HG02623 (cell line): Measurements from ENCODE around the gene RXRB.
"Not testable (repeated sequence)": the region's sequence is repeated elsewhere in the genome, so short reads cannot be mapped to it uniquely, and the experiment has no call there.

Source experiments
- ATAC-seq: cut with Tn5 transposase; IDR thresholded peaks from one replicate; pipeline ENCODE4 v1.9.1; 2021; ENCODE audit warnings: moderate library complexity; ENCODE audit not compliant: unreplicated experiment

The RXRB gene

GRCh38 chr6:33200219-33201146, at the start of gene RXRB, which contains the start of gene SLC39A7:
Gene RXRB (minus strand): TSS chr6:33200665. CDS start chr6:33200476, 189 bp downstream.
Gene SLC39A7 (plus strand): TSS chr6:33200867. CDS start chr6:33201246, 379 bp downstream.
- ATAC-seq, result peak; percentile 43

DNA sequence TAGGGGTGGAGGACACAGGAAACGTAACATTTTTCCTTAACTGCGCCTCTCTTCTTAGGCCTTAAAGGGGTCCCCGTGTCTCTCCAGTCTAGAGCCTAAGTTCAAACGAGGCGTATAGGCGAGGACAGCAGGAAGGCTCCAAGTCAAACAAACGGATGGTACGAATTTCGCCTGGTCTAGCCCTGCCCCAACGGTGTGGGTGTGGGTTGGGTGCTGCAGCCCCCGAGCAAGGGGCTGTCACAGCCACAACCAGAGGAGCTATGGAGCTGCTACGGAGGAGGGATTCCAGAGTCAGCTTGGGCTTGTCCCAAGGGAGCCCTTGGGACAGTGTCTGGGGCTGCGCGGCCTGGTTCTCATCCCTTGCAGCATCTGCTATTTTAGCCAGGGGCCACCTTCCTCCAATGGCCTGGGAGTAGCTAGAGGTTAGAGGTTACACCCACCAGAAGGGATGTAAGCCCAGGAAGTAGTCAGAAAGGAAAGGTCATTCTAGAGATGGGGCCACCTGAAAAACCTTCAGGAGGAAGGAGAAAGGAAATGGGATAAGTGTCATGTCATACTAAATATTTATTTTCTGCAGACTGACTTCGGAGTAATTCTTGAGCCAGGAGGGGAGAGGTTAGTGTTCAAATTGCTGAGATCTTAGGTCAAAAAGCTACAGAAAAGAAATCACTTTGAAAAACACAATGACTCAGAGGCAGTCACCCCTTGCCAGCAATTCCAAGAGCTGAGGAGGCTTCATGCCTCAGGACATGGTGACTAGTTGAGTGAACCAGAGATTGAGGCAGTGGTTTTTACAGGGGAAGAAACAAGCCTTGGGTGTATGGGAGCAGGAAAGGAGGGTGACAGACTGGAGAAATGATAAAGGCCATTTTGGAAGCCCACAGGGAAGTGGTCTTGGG, 49.5 kb upstream of the RXRB start:
- no peak for ATAC-seq

DNA sequence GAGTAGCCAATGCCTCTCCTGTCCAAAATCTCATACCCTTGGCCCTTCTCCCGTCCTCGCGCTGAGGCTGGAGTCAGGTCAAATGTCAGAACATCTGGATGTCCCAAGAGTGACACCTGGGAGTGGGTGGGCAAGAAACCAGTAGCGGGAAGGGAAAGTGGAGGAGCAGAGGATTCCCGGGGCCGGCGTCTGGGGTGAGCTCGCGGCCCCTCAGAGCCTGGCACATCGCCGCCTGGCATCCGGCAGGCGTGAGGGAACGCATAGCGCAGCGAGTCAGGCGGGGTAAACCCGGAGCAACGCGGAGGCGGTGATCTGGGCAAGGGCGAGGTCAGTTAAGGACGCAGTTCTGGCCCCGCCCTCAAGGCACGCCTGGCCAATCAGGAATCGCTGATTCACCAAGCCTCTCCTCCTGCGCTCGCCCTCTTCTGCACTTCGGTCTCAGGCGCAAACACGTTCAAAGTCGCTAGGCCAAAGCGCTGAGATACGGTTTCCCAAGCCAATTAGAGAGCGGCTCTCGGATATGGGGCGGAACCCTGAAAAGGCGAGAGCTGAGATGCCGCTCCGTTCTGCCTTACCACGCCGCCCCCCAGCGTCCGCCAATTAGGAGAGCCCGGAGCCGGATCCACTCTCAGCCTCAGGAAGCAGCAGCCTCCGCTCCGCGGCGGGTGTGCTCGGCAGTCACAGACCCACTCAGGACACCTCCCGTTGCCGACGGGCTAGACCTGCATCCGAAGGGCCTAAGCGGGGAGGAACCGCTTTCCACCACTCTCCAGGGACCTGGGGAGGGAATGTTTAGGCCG, 48.7 kb upstream of the RXRB start:
- peak; percentile 83 for ATAC-seq

DNA sequence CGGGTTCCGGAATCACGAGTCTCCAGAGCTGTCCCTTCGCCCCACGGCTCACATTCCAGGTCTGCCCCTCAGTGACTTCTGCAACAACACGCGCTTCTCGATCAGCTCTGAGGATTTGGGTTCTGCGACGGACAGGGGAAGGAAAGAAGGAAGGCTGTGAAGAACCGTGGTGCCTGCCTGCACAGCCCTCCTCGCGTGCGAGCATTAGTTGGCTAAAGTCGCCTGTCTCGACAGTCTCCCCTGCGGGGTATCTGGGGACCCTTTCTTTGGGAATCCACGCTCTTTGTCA, 48.1 kb upstream of the RXRB start:
- ATAC-seq, result peak; percentile 7

GRCh38 chr6:33247977-33248642, 47.6 kb upstream of the RXRB start:
- ATAC-seq, result peak; percentile 27

DNA sequence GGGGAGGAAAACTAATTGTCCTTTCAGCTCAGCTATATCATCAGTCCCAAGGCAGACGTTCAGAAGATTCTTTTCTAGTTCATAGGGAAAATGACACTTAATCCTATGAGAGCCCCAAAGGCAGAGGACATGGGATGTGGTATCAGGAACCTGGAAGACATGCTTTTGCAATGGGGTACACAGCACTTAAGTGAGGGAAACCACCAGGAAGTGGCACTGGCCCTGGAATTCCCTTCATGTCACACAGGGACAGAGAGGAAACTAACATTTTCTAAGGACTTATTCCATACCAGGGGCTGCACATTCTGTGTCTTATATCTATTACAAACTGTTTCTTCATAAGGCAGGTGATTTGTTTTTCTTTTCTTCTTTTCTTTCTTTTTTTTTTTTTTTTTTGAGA, 43.0 kb upstream of the RXRB start:
- ATAC-seq, result no peak

DNA sequence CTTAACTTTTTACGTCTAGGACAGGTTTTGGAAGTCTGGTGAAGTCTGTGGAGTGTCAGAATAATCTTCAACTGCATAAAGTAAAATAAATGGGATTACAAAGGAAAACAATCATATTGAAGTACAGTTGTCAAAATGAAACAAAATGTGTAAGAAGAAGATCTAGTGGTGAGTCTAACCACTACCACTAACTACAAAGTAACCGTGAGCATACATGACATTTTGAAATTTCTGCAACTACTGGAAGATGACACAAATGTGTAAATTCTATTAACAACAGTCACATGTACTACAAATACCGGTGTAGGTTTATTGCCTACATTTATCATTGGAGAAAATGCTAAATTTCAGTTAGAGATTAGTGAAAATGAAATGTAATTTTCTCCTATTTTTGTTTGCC, 41.5 kb upstream of the RXRB start:
- ATAC-seq, result no peak

DNA sequence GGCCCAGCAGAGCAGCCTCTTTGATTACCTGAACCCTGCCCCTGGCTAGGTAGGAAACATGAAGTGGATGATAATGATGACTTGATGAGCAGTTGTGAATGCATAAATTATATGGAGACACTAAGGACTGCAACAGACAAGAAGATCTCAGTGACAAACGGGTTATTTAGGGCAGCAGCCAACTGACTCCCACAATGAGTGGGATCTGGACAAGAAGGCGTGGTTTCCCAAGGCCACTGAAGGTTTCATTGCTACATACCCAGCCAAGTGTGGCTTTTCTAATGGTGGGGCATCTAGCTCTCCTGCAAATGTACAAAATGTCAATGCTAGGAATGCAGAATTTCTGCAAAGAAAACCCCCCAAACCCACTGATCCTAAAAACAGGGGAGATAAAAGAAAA, 37.3 kb upstream of the RXRB start:
- no peak for ATAC-seq

DNA sequence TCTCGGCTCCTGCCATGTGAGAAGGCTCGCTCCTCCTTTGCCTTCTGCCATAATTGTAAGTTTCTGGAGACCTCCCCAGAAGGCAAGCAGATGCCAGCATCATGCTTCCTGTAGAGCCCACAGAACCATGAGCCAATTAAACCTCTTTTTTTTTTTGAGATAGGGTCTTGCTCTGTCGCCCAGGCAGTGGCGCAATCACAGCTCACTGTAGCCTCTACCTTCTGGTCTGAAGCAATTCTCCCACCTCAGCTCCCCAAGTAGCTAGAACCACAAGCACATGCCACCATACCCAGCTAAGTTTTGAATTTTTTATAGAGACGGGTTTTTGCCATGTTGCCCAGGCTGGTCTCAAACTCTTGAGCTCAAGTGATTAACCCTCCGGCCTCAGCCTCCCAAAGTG, 36.4 kb upstream of the RXRB start:
- no peak for ATAC-seq

DNA sequence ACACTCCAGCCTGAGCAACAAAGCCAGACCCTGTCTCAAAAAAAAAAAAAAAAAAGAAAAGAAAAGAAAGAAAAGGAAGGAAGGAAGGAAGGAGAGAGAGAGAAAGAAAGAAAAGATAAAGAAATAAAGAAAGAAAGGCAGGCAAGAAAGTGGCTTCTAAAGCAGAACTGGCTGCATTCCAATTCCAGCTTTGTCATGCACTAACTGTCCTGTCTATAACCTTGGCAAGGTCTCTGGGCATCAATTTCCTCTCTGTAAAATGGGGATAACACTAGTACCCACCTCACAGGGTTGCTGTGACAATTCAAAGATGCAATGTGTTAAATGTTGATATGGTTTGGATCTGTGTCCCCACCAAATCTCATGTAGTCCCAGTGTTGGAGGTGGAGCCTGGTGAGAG, 35.9 kb upstream of the RXRB start:
- no peak for ATAC-seq

GRCh38 chr6:33235221-33235634, 34.8 kb upstream of the RXRB start:
- ATAC-seq, result no peak

DNA sequence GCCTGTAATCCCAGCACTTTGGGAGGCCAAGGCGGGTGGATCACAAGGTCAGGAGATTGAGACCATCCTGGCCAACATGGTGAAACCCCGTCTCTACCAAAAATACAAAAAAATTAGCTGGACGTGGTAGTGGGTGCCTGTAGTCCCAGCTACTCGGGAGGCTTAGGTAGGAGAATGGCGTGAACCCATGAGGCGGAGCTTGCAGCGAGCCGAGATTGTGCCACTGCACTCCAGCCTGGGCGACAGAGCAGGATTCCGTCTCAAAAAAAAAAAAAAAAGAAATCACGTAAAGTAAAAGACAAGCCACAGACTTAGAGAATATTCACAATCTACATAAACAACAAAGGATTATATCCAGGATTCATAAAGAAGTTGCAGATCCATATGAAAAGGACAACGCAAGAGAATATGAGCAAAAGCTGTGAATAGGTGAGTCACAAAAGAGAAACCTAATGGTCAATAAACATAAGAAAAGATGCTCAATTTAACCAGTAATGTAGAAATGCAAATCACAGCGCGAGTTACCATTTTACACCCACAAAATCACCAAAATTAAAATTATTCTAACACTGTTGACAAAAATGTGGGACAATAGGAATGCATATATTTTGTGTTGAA, 26.1 kb upstream of the RXRB start:
- ATAC-seq, result not testable (repeated sequence)

DNA sequence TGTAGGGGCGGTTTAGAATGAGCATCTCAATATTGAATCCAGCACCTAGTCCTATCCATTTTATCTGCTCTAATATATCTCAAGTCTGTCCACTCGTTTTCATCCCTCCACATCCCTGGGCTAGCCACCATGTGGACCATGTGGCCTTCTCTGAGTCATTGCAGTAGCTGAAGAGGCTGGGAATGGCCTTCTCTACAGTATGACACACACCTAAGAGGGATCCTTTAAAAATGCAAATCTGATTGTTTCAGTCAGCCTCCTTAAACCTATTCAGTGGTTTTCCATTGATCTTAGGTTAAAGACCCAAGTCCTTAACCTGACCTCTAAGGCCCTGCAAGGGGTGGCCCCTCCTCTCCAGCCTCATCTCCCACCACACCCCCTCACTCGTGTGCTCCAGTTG, 17.2 kb upstream of the RXRB start:
- ATAC-seq, result no peak

GRCh38 chr6:33217246-33217645, 16.8 kb upstream of the RXRB start:
- no peak for ATAC-seq

GRCh38 chr6:33216117-33216649, 15.7 kb upstream of the RXRB start:
- no peak for ATAC-seq

DNA sequence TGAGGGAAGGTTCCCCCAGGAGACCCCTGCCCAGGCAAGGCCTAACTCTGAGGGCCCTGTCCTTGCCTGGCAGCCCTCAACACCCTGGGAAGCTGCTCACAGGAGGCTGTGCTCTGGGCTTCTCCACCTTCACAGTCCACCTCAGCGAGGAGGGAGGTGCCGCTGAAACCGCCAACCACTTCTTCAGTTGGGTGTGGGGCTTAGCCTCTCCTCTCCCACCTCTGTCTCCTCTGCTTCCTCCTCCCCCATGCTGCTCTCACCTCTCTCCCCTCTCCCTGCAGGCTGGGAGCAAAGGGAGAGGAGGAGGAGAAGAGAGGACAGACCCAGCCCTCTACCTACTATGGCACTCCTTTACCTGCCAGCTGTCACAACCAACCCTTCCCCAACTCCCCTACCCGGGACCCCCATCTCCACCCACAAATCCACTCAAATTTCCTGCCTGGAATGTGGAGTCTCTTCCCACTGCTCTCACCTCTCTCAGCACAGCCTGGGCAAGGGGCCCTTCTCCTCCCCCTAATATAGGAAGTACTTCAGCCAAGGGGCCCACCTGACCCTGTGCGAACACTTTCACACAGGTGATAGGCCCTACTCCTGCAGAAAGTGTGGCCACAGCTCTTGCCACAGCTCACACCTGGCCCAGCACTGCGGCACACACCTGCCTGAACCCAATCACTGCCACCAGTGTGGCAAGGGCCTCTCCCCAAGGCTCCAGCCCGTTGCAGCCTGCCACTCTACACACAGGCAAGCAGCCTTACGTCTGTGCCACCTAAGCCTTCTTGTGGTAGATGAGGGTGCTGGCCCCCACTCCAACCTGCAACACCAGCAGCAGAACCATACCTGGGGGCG, 15.0 kb upstream of the RXRB start:
- no peak for ATAC-seq

DNA sequence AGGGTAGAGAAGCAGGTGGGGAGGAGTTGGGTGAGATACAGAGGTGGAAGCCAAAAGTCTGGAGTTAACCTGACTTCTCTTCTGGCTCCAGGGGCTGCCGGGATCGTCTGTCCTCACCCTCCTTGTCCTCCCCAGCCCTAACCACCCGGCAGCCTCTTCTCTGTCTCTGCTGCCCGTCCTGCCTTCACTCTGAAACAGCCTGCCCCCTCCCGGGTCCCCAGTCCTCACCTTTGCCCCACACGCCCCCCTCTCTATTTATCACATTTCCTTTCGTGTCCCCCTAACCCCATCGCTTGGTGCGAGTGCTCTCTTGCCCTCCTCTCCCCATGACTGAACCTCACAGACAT, 13.5 kb upstream of the RXRB start:
- no peak for ATAC-seq

DNA sequence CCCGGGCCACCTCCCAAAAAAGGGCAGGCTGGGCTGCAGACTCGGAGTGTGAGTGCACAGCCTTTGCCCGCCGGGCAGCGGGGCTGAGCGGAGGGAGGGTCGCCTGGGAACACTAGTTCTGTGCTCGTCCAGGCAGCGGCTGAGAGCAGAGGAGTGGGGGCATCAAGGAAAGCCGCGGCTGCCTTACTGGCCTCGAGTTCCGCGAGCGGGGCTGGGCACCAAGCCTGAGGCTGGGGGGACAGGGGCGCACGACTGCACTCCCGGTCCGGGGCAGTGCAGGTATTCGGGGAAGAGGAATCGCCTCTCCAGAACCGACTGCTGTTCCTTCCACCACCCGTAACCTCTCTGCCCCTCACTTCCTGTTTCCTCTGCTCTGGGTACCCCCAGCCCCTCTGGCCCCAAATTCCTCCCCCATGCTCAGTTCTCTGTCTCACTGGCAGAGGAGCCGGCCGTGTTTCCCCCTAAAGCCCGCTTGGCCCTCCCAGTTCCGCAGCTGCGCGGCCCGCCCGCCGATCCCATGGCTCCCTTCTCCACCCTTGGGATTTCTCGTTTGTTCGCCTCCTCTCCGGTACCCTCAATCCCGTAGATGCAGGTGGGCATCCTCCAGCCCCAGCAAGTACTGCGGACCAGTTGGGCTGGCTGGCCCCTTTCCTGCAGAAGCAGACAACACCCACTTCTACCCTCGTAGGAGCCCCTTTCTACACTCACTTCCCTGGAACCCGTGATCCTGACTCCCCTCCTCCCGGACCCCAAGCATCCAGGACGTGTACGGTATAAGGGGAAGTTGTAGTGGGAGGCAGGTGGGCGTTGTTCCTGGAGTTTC, 12.9 kb upstream of the RXRB start:
- no peak for ATAC-seq
